ENCODE data around the gene SPZ1.
"Not testable (repeated sequence)": the region's sequence is repeated elsewhere in the genome, so short reads cannot be mapped to it uniquely, and the experiment has no call there.

The SPZ1 gene

DNA sequence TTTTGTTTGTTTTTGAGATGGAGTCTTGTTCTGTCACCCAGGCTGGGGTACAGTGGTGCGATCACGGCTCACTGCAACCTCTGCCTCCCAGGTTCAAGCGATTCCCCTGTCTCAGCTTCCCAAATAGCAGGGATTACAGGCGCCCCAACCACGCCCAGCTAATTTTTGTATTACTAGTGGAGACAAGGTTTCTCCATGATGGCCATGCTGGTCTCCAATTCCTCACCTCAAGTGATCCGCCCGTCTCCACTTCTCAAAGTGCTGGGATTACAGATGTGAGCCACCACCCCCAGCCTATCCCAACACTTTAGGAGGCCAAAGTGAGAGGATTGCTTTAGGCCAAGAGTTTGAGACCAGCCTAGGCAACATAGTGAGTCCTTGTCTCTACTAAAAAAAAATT, 19.3 kb downstream of the SPZ1 start:
- no peak for DNase-seq (ENCODE audit: low read depth)

- no peak for DNase-seq (ENCODE audit: low read depth)
These were observed 21.4 kb downstream of the SPZ1 start for GRCh38 chr5:80341016-80341775.

GRCh38 chr5:80343067-80343466, 23.3 kb downstream of the SPZ1 start:
- peak; percentile 34 for DNase-seq (ENCODE audit: low read depth)

GRCh38 chr5:80346055-80346454, 26.3 kb downstream of the SPZ1 start:
- DNase-seq (ENCODE audit: low read depth): peak; percentile 48

- DNase-seq (ENCODE audit: low read depth): no peak
These were observed 28.4 kb downstream of the SPZ1 start for GRCh38 chr5:80348171-80348570.

- not testable (repeated sequence) for DNase-seq (ENCODE audit: low read depth)
These were observed 31.2 kb downstream of the SPZ1 start for GRCh38 chr5:80351019-80351418.

- no peak for DNase-seq (ENCODE audit: low read depth)
These were observed 35.9 kb downstream of the SPZ1 start for GRCh38 chr5:80355686-80356085.

- no peak for DNase-seq (ENCODE audit: low read depth)
These were observed 37.9 kb downstream of the SPZ1 start for GRCh38 chr5:80357671-80358070.

DNA sequence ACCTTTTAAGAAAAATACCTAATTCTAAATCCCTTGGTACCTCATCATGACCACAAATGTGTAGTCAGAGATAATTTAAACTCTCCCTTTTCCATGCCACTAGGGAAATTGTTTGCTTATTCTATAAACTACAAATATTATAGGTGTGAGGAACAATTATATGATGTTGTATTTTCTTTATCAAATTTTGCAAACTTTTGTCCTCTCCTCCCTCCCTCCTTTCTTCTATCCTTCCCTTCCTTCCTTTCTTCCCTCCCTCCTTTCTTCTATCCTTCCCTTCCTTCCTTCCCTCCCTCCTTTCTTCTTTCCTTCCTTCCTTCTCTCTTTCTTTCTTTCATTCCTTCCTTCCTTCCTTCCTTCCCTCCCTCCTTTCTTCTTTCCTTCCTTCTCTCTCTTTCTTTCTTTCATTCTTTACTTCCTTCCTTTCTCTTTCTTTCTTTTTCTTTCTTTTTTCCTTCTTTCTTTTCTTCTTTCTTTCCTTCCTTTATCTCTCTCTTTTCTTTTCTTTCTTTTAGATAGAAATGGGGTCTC, 41.2 kb downstream of the SPZ1 start:
- no peak for DNase-seq (ENCODE audit: low read depth)

DNA sequence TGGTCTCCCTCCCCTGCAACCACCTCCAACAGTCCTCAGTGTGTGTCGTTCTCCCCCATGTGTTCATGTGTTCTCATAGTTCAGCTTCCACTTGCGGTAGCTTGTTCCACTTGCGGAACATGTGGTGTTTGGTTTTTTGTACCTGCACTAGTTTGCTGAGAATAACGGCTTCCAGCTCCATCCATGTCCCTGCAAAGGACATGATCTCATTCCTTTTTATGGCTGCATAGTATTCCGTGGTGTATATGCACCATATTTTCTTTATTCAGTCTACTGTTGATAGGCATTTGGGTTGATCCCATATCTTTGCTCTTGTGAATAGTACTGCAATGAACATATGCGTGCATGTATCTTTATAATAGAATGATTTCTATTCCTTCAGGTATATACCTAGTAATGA, 45.1 kb downstream of the SPZ1 start:
- DNase-seq (ENCODE audit: low read depth): no peak

DNA sequence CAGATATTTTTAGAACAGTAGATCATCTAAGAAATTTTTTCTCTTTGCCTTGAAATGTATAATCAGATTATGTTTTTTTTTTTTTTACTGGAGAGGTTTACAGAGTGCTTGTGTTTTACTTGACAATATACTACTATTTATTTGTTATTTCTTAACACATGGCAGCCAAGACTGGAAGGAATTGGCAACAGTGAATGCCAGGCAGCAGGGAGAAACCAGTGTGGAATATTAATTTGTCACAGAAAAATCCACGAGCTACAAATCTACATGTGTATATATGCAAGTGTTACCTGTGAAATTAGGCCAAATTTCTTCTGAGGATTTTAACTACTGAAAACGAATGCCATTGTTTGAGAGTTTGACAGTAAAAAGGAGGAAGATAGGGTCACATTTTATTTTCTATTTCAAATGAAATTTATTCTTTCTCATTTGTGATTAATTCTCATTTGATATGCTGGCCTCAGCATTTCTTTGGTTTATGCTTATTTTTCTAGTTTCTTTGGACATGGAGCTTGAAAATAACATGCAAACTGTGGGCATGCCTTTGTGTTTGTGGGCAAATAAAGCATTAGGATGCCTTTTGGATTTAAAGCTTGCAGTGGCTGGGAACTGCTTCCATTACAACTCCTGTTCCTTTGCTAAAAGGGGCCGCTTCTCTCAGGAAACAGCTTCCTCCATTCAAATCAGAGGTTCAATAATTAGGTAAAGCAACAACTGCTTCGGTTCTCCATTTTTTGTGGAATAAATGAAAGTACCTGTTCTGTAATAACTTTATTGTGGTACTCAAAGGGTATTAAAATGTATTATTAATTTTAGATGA, 49.1 kb downstream of the SPZ1 start:
- no peak for DNase-seq (ENCODE audit: low read depth)

DNA sequence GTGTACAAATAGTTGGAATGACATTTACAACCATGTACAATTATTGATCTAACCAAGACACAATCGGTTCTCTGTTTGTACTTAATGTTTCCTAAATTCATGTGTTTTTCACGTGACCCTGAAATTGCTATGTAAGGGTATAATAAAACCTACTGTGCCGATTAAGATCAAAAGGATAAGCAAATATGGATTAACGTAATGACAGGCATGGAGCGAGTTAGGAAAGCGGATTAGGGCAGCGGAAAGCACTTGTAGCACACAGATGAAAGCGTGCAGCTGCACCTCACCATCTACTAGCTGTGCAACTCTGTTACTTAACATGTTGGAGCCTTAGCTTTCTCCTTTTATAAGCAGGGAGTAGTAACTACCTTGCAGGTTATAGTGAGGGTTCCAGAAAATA, 49.7 kb downstream of the SPZ1 start:
- no peak for DNase-seq (ENCODE audit: low read depth)

- no peak for DNase-seq (ENCODE audit: low read depth)
These were observed 50.6 kb downstream of the SPZ1 start for GRCh38 chr5:80370390-80370789.

All from ELR (cell line).